DMS153 (cell line): ENCODE data around the gene YOD1.

ENCODE experiments used
- DNase-seq: peaks from one replicate; lab custom pipeline; 2025; lab: John Stamatoyannopoulos, UW

YOD1 gene

DNA sequence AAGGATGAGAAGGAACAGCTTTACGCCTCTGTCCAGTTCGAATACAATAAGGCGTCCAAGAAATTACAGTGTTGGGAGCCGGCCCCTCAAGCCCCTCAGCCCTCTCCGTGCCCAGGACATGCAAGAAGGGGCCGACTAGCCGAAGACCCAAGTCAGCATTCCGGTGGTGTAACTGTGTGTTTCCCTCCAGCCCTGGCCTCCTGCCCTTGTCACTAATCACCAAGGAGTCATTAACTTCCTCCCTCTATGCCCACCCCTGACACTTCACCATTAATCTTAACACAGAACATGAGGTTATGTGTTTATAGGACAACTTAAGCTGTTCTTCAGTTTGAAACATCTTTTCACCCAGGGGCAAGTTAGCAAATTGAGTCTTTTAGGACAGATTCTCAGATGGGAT, 21.2 kb upstream of the YOD1 start:
- no peak for DNase-seq

DNA sequence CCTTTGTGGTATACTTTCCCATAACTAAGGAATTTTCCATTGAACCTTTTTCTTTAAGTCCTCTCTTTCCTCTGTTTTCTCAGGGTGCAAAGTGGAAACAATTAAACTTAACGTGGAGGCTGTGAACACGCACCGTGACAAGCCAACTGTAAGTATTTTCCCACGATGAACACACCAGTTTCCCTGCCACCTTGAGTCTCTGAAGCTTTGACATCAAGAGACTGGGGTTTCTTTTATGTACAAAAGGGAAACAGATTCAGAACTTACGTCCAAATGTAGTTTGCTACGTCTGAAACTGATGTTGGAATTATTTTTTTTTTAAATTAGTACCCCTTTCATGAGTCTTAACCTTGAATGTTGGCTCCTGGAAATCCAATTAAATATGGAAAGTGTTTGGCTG, 20.4 kb upstream of the YOD1 start:
- no peak for DNase-seq

DNA sequence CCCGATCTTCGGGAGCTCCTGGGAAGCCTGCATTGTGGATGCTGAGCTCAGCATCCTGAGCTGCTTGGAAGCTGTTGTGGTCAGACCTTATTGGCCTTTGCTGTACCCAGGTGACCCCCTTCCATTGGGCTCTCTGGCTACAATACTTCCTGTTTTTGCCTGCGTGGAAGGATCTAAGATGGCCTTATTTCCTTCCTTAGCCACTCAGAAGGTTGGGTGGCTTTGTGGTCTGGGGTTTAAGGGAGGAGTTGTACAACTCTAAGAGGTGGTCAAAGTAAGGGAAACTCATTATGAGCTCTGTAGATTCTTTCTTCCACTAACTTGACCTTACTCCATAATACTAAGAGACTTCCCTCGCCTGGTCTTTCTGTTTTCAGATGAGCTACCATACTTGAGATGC, 19.8 kb upstream of the YOD1 start:
- DNase-seq = no peak

DNA sequence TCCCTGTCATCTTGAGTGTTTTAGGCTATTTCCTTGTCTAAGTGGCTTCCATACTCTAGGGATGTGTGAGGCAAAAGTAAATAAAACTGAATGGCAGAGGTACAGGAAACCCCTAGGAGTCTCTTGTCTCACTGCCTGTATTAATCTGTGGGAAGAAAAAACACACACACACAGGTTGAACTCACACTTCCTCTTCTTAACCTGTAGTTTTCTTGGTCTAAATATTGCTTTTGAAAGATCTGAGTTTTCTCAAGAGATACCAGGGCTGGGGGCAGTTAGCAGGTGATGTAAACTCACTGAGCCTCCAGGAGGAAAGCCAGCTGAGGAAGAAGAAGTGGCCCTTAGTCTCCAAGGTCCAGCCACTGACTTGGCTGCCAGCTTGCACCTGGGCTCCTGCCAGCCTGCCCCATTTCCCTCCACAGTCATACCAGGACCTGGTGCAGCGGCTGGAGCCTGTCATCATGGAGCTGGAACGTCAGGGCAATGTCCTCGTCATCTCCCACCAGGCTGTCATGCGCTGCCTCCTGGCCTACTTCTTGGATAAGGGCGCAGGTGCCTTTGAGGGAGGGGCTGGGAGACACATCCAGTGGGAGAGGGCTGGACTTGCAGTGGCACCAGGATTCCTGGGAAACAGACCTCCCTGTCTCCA, 19.0 kb upstream of the YOD1 start:
- DNase-seq = peak; percentile 26

DNA sequence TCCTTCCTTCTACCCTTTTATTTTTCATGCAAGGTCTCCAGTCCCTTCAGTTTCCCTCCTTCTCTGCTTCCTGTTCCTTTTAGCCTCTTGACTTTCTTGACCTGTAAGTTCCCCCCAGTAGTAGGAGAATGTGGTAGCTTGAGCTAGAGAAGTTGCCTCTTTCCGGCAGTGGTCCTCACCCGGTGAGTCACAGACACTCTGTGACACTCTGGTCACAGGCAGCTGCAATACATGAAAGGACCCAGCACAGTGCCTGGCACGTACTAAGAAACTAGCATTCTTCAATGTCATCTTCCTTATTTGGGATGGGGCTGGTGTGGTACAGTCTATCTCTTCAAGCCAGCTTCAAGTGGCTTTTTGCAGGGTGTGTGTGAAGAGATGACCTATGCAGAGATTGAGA, 18.1 kb upstream of the YOD1 start:
- DNase-seq = no peak

DNA sequence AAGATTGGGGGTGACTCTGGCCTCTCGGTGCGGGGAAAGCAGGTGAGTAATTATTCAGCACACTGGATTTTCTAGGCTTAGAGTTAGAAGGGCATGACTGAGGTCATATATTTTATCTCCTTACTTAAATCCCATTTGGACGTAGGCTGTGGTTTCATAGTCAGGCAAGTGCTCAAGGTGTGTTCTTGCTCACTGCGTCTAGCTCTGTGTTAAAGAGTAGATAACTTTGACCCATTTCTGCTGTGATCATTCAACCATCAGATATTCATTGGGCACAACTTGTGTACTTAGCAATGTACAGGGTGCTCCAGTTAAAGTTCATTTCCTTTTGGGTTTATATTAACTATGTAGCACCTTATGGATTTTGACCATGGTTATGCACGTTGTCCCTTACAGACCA, 16.7 kb upstream of the YOD1 start:
- DNase-seq = no peak

DNA sequence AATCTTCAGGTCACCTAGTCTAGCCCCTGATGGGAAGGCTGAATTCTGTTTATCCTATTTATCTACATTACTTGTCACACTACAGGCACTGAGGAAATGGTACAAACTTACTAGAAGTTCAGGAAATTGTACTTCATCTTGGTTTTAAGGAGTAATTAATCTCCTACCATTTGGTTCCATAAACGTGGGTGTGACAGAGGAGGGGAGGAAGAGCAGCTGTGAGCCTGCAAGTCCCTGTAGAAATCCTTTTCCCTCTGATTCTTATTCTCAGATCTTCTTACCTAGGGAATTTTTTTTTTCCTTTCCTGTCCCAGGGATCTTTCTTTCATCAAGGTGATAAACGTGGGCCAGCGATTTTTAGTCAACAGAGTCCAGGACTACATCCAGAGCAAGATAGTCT, 16.2 kb upstream of the YOD1 start:
- DNase-seq = no peak

DNA sequence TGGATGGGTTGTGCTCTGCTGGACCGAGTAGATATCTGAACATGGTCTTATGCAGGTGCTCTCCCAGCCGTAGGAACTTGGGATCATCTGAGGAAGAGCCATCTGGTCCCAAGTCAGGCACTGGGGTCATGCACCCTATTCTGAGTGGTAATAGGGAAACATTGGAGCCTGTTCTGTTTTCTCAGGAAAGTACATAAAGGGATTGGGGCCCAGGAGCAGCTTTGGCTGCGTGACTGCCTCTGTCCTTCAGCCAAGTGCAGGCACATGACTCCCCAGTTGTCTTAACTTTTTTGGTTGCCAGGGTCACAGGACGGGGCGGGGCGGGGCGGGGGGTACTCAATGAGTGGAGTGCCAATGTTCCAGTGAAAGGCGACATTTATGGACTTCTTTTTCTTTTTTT, 13.6 kb upstream of the YOD1 start:
- no peak for DNase-seq

DNA sequence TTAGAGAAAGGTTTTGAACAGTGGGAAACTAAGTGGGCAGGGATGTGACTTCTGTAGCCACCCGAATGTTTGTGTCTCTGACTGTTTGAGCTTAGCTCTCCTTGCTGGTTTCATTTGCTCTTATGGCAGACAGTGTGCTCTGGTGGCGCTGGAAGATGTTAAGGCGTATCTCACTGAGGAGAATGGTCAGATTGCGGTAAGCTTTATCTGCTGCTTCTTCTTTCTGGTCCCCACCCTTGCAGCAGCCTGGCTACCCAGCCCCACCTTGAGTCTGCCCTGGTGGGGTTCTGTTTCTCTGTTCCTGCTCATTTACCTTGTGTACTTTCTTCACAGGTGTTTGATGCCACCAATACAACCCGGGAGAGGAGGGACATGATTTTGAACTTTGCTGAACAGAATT, 12.0 kb upstream of the YOD1 start:
- DNase-seq = no peak

DNA sequence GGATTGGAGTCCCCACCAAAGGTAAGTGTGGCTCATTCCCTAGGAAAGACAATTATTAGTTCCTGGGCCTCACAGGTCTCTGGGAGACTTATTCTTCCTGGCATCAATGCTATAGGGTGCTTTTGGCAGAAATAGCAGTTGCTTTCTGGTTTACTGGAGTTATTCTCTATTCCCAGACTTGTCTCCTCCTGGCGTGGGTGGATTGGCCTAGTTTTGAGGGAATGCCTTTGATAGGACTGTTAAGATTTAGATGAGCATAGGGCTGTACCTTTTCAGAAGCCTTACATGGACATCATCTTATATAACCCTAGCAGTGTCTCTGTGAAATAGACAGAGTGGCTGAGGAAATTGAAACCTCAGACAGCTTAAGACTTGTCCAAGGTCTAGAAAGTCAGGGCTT, 11.1 kb upstream of the YOD1 start:
- no peak for DNase-seq

DNA sequence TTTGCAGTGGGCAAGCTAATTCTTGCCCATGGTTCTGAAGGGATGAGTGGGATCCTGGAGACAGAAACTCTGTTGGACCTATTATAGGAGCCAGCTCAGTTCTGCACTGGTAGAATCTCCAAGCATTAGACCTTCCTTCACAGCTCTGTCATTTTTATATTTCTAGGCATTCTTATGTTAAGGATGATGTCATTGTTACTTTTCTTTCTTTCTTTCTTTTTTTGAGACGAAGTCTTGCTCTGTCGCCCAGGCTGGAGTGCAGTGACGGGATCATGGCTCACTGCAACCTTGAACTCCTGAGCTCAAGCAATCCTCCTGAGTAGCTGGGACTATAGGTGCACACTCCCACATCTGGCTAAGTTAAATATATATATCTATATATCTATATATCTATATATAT, 9.6 kb upstream of the YOD1 start:
- no peak for DNase-seq

DNA sequence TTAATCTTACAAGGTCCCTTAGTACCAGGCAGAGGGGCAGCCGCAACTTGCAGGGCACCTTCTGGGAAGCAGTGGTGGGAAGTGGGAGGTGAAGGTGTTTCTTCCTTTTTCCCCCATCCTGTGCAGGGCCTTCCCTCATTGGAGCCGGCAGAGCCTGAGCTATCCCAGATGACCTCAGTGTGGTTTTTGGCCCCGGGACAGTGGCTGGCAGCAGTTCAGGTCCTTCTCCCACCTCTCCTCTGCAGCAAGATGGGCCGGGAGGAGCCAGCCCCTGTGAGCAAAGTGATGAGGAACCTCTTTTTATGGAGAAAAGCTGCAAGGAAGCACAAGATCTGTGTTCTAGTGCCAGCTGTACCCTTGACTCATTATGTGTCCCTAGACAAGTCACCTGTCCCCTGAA, 8.9 kb upstream of the YOD1 start:
- DNase-seq = no peak

DNA sequence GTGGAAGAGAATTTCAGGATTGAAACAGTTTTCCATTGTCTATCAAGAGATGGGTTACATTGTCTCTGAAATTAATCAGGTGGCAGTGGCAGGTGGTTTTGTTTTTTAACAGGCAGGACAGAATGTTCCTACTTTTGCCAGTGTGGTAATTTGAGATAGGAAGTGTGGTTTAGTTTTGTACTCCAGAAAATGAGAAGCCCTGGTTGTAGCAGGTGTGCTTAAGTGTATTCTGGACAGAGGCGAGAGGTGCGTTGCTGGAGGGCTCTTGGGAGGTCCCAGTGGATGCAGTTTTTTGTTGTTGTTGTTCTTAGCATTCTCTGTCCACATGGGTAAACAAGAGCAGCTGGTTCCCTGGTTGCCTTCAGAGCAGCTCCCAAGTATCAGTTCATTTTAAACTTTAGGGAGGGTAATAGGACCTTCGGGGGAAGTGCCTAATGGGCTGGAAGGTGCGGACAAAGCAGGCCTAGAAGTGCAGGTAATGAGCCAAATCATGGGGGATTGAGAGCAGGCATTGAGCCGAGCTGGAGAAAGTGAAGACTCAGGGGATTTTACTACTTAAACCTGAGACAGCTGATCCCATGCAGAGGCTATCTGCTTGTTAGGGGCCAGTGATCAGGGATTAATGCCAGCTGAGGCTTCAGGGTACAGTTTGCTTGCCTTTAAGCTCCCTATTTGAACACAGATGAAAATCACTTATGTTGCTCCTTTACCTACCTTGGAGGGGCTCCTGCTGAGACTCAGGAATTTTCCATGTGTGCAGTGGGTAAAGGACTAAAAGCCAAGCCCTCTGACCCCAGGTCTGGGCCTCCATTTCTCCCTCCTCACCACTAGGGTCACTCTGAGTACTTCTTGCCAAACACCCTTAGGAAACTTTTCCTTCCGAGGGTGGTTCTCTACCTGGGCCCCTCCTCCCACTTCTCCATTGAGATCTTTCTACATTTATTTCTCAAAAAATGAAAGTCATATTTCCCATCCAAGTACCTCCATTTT, 8.2 kb upstream of the YOD1 start:
- peak; percentile 69 for DNase-seq

DNA sequence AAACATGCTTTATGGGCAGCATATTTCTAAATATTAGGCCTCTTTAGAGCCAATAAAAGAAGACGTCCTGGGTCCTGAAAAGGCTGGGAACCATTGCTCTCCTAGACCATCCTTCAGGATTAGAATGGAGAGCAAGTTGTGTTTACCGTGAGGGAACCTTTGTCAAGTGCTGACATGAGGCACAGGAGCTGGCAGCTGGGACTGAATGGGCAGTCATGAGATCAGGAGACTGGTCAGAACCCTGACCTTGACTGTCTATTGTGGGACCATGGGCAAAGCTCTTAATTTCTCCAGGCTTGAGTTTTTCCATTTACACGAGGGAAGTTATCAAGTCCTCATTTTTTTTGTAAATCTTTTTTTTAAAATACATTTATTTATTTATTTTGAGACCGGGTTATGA, 7.2 kb upstream of the YOD1 start:
- peak; percentile 16 for DNase-seq

DNA sequence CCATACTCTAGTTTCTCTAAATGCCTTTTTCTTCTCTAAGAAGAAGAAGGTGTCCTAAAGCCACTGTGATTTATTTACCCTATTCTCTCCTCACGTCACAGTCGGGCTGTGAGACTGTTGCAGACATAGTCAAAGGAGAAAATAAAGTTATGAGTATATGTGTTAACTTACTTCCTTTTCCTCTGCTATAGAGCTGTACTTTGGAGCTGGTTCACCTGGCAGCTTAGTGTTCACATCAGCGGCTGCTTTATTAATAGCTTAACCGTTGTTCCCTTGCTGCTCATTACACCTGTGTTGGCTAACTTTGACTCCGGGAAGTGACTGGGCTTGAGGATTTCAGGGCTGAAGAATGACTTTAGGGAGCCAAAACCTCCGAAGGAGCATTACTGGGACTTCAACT, 5.7 kb upstream of the YOD1 start:
- no peak for DNase-seq

DNA sequence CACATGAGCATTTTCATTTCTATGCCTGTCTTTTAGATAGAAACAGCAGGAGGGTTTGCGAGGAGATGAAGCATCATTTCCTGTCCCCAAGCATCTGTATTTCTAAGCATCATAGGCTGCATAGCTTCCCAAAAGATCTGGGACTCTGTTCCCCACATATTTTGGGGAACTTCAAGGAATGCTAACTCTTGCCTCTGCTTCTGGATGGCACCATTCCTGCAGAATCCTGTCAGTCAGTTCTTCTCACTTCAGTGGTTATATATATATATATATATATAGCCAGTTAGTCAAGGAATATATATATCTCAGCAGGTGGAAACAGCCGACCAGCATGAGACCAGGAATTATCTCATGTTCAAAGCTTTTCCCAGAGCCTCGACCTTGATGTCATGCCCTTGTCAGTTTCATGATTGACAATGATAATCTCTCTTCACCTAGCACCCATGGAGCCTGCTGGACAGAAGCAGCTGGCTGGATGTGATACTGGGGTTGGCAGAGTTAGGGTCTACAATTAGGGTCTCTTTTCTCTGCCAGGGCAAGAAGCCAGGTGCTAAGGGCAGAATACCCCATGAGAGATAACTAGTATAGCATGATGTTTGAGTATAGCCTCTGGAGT, 4.5 kb upstream of the YOD1 start:
- no peak for DNase-seq

DNA sequence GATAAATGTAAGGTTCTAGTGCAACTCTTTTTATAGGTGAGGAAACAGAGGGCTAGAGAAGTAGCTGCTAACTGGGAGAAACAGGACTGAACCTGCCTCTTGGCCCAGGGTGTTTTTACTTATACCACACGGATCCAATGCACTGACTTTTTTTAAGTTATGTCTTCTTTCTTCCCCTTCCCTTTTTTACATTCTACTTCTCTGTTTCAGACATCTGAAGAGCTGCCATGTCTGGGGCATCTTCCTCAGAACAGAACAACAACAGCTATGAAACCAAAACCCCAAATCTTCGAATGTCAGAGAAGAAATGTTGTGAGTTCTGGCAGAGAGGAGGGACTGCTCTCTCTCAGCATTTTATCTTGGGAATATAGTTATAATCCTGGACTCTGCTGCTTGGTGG, 3.5 kb upstream of the YOD1 start:
- no peak for DNase-seq

DNA sequence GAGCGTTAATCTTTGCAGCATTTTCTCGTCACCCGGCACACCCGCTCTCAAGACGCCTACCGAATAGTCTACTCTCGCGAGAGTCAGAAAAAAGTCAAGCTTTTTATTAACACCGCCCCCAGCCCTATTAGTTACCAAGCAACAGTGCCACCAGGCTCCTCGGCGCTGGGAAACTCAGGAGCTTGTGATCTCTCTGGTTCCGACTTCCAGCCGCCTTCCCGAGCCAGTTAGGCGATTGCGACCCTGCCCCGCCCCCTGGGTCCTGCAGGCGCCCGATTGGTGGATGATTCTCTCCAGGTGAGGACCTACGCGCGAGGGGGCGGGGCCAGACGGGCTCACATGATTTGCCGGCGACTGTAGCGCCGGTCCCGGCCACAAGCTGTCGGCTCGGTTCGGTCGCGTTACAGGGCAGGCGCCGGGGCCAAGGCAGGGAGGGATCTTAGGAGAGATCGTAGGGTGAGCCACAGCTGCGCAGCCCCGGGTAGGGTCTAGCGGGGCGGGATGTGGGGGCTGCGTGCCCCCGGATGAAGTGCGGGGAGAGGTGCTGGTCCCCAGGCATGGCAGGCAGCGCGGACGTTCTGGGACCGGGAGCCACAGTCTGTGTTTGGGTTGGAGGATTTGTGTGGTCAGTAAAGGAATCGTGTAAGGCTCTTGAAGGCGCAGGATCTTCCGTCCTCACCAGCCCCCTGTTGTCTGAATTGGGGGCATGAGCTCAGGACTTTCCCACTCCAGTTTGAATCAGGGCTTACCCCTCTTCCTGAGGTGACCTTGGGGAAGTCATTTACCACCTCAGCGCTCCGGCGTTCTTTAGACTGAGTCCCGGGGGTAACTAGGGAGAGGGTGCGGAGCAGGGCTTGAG, 2.1 kb upstream of the YOD1 start, which contains the start of gene PFKFB2:
Gene PFKFB2 (plus strand): TSS at position 365 of the 859 bp plus-strand sequence. CDS start 1,443 bp downstream, outside the sequence.
- DNase-seq = peak; percentile 100

DNA sequence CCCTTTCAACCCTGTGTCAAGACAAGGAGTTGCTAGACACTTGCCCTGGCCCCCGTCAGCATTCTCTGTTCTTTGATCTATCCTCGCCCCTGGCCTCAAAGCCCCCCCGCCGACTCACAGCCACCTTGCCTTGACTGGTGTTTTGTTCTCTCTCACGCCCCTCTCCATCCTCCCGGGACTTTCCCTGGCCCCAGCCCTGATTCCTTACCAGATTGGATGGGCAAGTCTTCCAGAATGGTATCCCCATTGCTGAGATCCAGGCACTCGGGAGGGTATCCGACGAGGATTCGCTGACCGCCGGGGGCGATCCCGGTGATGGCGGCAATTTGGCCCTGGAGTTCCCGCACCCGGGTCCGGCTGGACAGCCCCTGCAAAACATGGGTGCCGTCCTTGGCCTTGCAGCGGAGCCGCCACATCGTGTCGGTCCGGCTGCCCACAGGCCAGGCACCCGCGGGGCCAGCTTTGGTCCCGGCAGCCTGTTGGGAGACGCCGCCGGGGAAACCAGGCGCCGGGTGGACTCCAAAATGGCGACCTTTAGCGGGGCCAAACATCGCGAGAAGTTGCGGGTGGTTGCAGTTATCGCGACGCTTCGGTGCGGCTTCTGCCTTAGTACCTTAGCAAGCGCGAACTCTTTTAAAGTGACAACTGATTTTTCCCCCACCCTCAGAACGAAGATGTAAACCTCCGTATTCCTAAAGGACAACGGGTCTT, 373 bp downstream of the YOD1 start:
- peak; percentile 91 for DNase-seq

DNA sequence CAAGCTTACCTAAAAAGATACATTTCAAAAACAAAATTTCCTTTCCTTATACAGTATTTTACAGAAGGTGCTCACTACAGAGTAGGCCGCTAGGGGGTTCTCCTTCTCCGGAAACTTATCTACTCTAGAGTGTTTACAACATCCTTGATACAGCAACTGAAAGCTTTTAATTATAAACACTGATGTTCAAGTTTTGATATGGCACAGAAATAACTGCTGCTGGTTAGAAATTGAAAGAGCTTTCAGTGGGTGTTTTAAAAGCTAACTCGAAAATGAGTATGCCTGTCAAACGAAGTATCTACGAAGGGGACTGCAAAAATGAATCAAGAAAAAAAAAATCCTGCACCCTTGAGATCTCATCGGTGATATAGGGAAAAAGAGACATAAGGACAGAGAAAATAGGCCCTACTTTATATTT, 1.0 kb downstream of the YOD1 start:
- peak; percentile 53 for DNase-seq

DNA sequence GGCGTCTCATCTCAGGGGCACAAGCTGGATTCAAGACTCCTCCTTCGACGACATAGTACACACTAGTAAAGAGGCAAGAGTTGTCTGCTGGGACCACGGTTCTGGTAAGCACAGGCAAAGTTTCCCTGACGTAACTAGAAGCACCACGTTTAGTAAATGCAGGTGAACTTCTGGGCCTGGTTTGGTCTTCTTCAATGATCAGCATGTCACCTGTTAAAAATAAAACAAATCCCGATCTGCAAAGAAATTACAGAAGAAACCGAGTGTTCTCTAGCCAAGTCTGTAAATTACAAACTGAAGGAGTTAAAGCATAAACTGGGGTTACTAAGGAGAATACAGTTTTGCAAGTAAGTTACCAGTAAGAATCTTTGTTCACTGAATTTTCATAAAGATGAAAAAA, 1.5 kb downstream of the YOD1 start:
- no peak for DNase-seq
